DND-41 (cell line): ENCODE results near the gene ARMC10.
"Not testable (repeated sequence)": the region's sequence is repeated elsewhere in the genome, so short reads cannot be mapped to it uniquely, and the experiment has no call there.

ENCODE experiments used
- ATAC-seq: fragments of 200-7000 bp; cut with Tn5 transposase; 3 replicates; pipeline ENCODE4 v1.9.1; 2021; ENCODE audit warnings: low read depth; ENCODE audit not compliant: insufficient read depth
- DNase-seq: peaks from one replicate; pipeline ENCODE4 v3.0.0-alpha.2; 2020
- H2AFZ ChIP-seq: 2 replicates; pipeline ENCODE4 v1.6.0; 2012; ENCODE audit warnings: low read depth, low read length
- H3K27ac ChIP-seq: 2 replicates; pipeline ENCODE4 v1.5.1; 2012; ENCODE audit warnings: low read length, inconsistent platforms
- H3K27me3 ChIP-seq: fragments of 200-600 bp; sonication (generic); 2 replicates; pipeline ENCODE4 v1.6.0; 2012; ENCODE audit warnings: low read length, mild to moderate bottlenecking, inconsistent platforms; ENCODE audit not compliant: insufficient read depth, poor library complexity
- H3K36me3 ChIP-seq: 2 replicates; pipeline ENCODE4 v1.5.1; 2012; ENCODE audit warnings: low read length, inconsistent platforms; ENCODE audit not compliant: insufficient read depth
- H3K4me1 ChIP-seq: 2 replicates; pipeline ENCODE4 v1.5.1; 2012; ENCODE audit warnings: mild to moderate bottlenecking, low read length; ENCODE audit not compliant: insufficient read depth
- H3K4me2 ChIP-seq: 2 replicates; pipeline ENCODE4 v1.6.0; 2012; ENCODE audit warnings: mild to moderate bottlenecking, moderate library complexity, low read length, inconsistent platforms; ENCODE audit not compliant: insufficient read depth
- H3K4me3 ChIP-seq, 2 experiments: fragments of 200-600 bp in 1 of 2; shearing (Covaris generic) in 1 of 2; 2 replicates each; pipeline ENCODE4 v1.5.1; 2012 to 2016; ENCODE audit warnings: inconsistent platforms in 2 of 2, low read length in 2 of 2, mild to moderate bottlenecking in 2 of 2, low read depth in 1 of 2, moderate library complexity in 1 of 2
- H3K79me2 ChIP-seq: 2 replicates; pipeline ENCODE4 v1.6.0; 2012; ENCODE audit warnings: low read length, inconsistent platforms; ENCODE audit not compliant: insufficient read depth
- H3K9ac ChIP-seq: 2 replicates; pipeline ENCODE4 v1.6.0; 2012; ENCODE audit warnings: low read depth, mild to moderate bottlenecking, inconsistent platforms, low read length, moderate library complexity
- H3K9me3 ChIP-seq: 2 replicates; pipeline ENCODE4 v1.5.1; 2012; ENCODE audit warnings: low read length, moderate library complexity, mild to moderate bottlenecking, inconsistent platforms; ENCODE audit not compliant: insufficient read depth, severe bottlenecking
- H4K20me1 ChIP-seq: 2 replicates; pipeline ENCODE4 v1.6.0; 2012; ENCODE audit warnings: low read length; ENCODE audit not compliant: insufficient read depth
- CTCF ChIP-seq: IDR thresholded peaks from 2 replicates; pipeline ENCODE4 v1.5.1; 2012; ENCODE audit warnings: borderline replicate concordance, low read length, moderate library complexity, mild to moderate bottlenecking; ENCODE audit not compliant: poor library complexity, severe bottlenecking; ENCODE audit errors: extremely low read depth
- EZH2 ChIP-seq: IDR thresholded peaks from 3 replicates; pipeline ENCODE4 v1.6.1; 2012; ENCODE audit warnings: borderline replicate concordance, low read depth, mild to moderate bottlenecking, moderate library complexity, low read length, inconsistent platforms; ENCODE audit not compliant: severe bottlenecking

Gene ARMC10

GRCh38 chr7:103106005-103106702 is 31.2 kb downstream of the ARMC10 start:
- H2AFZ ChIP-seq, result no peak overlapping the region
- no peak for ATAC-seq
- no peak overlapping the region for H3K4me2 ChIP-seq
- H3K9me3 ChIP-seq, result no peaks in the 10 kb centered on the region
- H3K79me2 ChIP-seq, result no peaks in the 10 kb centered on the region
- TF ChIP-seq EZH2 (no peak), CTCF (no peak)
- no peak overlapping the region for H3K27ac ChIP-seq
- no peaks in the 10 kb centered on the region for H4K20me1 ChIP-seq
- no peaks in the 10 kb centered on the region for H3K4me1 ChIP-seq
- H3K27me3 ChIP-seq, result no peaks in the 10 kb centered on the region
- no peak for DNase-seq
- no peak overlapping the region for H3K9ac ChIP-seq
- H3K4me3 ChIP-seq, result no peak overlapping the region
- H3K36me3 ChIP-seq, result peaks cover 40% of the 10 kb centered on the region

- not testable (repeated sequence) for H3K4me1 ChIP-seq, H3K4me2 ChIP-seq, H3K9me3 ChIP-seq, H3K27me3 ChIP-seq, H3K4me3 ChIP-seq, H4K20me1 ChIP-seq, H2AFZ ChIP-seq, ATAC-seq, H3K27ac ChIP-seq, H3K9ac ChIP-seq, H3K79me2 ChIP-seq, DNase-seq
- H3K36me3 ChIP-seq, result peaks cover 37% of the 10 kb centered on the region
Observed at GRCh38 chr7:103106703-103107070, 31.7 kb downstream of the ARMC10 start.

GRCh38 chr7:103113164-103113563 is 38.2 kb downstream of the ARMC10 start:
- Histone ChIP-seq H3K4me3 (no peak overlapping the region), H3K27me3 (no peaks in the 10 kb centered on the region), H3K9ac (no peak overlapping the region), H3K4me2 (no peak overlapping the region), H2AFZ (no peak overlapping the region), H3K79me2 (no peaks in the 10 kb centered on the region), H3K9me3 (no peaks in the 10 kb centered on the region), H3K4me1 (no peaks in the 10 kb centered on the region), H3K36me3 (peaks cover 18% of the 10 kb centered on the region; the same call in 1 of the 2 replicates), H4K20me1 (no peaks in the 10 kb centered on the region), H3K27ac (no peak overlapping the region)
- no peak for DNase-seq
- no peak for TF ChIP-seq EZH2
- no peak for TF ChIP-seq CTCF
- ATAC-seq, result no peak

GRCh38 chr7:103114576-103115008 is 39.7 kb downstream of the ARMC10 start:
- Histone ChIP-seq H3K36me3 (peaks cover 24% of the 10 kb centered on the region), H3K27ac (no peak overlapping the region), H4K20me1 (no peaks in the 10 kb centered on the region), H3K9ac (no peak overlapping the region), H3K79me2 (no peaks in the 10 kb centered on the region), H3K4me1 (no peaks in the 10 kb centered on the region), H2AFZ (no peak overlapping the region), H3K4me3 (no peak overlapping the region), H3K27me3 (no peaks in the 10 kb centered on the region), H3K9me3 (no peaks in the 10 kb centered on the region), H3K4me2 (no peak overlapping the region)
- ATAC-seq (no peak), DNase-seq (no peak)
- TF ChIP-seq CTCF, result no peak
- TF ChIP-seq EZH2, result no peak
